ENCODE data around the gene IPO9.

GRCh38 chr1:201845331-201846083 is 16.6 kb downstream of the IPO9 start:
- TF ChIP-seq, protein P1, sequence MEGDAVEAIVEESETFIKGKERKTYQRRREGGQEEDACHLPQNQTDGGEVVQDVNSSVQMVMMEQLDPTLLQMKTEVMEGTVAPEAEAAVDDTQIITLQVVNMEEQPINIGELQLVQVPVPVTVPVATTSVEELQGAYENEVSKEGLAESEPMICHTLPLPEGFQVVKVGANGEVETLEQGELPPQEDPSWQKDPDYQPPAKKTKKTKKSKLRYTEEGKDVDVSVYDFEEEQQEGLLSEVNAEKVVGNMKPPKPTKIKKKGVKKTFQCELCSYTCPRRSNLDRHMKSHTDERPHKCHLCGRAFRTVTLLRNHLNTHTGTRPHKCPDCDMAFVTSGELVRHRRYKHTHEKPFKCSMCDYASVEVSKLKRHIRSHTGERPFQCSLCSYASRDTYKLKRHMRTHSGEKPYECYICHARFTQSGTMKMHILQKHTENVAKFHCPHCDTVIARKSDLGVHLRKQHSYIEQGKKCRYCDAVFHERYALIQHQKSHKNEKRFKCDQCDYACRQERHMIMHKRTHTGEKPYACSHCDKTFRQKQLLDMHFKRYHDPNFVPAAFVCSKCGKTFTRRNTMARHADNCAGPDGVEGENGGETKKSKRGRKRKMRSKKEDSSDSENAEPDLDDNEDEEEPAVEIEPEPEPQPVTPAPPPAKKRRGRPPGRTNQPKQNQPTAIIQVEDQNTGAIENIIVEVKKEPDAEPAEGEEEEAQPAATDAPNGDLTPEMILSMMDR (IDR thresholded peaks at IDR 0.05; ENCODE audit: poor library complexity) = no peak
- TF ChIP-seq EZH2phosphoT487 (IDR thresholded peaks at IDR 0.05; ENCODE audit: low read depth, severe bottlenecking, unreplicated experiment) = no peak

Data from hepatocyte (in vitro differentiated cells).